SW480 (cell line): ENCODE results near the gene C2orf92.

Experiments
- DNase-seq: peaks from one replicate; pipeline ENCODE4 v3.0.0-alpha.2; 2016; ENCODE audit warnings: low spot score

C2orf92 gene

GRCh38 chr2:97714084-97714949 lies 44.8 kb downstream of the C2orf92 start:
- no peak for DNase-seq

DNA sequence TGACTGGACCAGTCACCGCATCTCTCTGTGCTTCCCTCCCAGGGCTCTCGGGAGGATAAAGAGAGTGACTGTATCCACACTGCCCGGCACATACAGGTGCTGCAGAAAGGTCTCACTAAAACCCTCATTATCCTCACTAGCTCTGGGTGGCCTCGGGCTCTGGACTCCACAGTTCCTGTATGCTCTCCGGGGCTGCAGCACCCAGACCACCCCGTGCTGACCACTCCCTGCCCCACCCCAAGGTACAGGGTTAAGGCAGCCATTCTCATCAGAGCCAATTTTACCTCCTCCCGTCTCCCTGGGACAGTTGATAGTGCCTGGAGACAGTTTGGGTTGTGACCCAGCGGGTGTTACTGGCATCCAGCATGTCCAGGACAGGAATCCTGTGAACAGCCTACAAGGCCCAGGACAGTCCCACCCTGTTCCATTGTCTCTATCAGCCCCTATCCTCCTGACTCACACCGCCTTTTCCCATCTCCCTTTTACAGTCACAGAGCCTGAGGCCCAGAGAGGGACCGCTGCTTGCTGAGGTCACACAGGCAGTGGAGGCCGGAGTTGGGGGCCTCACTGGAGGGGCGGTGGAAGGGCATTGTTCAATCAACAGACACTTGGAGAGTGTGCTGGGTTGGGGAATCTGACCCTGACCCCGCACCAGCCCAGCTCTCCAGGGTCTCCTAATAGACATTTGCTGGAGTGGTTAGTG lies 45.6 kb downstream of the C2orf92 start:
- no peak for DNase-seq

GRCh38 chr2:97715951-97716694 lies 46.6 kb downstream of the C2orf92 start:
- no peak for DNase-seq

DNA sequence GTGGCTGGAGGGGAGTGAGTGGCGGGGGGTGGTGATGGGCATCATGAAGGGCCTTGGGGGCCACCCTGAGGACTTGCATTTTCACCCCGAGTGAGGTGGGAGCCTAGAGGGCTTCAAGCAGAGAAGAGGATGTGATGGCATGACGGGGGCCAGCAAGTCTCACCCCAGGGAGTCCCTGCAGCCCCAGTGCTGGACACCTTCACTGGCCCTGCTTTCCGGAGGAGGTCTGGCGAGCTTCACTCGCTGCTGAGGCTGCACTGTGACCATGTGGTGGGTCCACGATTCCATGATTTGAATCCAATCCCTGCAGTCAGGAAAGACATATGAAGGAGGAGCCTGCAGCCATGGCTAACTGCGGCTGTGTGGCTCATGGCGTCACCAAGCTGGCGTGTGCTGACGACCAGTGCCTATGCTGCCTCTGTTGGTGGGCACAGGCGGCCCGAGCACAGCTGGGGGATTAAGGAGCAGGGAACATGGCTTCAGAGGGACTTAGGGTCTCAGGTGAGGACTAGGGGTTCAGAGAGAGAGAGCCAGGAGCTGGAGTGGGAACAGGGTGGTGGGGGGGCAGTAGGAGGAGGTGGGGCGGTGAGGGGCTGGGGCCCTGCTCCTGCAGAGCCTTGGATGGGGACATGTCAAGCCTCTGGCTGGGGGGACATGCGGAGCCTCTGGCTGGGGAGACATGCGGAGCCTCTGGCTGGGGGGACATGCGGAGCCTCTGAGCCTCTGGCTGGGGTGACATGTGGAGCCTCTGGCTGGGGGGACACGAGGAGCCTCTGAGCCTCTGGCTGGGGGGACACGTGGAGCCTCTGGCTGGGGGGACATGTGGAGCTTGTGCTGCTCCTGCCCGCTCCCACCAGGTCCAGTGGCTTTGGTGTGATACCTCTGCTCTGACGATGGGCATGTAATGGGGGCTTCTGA lies 47.4 kb downstream of the C2orf92 start:
- DNase-seq: no peak

DNA sequence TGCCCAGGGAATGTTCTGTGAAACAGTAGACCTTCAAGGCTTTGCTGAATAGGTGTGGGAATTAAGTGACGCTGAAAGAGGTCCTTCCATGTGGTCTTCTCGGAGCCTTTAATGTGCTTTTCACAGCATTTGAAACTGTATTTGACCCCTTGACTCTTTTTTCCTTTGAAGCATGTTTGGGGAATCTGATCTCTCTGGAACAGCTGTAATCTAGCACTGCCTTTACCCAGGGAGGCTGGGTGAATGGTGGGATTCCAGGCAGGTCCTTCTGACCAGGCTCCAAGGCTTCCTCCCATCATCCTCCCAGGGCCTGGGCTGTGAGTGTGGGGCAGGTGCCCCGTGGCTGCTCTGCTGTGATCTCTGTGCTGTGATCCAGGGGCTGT lies 48.1 kb downstream of the C2orf92 start:
- DNase-seq: no peak

GRCh38 chr2:97718051-97718882 lies 48.8 kb downstream of the C2orf92 start:
- DNase-seq: no peak

DNA sequence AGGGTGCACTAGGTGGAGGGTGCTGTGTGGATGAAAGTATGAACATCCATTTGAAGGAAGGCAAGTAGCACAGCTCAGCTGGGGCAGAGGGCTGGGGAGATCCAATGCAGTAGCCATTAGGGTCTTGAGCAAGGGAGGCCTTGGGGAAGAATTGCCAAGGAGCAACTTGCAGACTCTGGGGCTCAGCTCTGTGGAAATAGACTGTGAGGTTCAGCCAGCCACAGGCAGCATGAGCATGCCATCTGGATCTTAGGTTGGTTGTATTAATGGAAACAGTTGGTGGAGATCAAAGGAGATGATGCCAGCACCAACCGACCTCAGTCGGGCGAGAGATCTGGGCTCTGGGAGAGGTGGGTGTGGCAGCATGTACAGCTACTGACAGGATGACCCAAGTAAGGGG lies 49.4 kb downstream of the C2orf92 start:
- peak; percentile 67 for DNase-seq

DNA sequence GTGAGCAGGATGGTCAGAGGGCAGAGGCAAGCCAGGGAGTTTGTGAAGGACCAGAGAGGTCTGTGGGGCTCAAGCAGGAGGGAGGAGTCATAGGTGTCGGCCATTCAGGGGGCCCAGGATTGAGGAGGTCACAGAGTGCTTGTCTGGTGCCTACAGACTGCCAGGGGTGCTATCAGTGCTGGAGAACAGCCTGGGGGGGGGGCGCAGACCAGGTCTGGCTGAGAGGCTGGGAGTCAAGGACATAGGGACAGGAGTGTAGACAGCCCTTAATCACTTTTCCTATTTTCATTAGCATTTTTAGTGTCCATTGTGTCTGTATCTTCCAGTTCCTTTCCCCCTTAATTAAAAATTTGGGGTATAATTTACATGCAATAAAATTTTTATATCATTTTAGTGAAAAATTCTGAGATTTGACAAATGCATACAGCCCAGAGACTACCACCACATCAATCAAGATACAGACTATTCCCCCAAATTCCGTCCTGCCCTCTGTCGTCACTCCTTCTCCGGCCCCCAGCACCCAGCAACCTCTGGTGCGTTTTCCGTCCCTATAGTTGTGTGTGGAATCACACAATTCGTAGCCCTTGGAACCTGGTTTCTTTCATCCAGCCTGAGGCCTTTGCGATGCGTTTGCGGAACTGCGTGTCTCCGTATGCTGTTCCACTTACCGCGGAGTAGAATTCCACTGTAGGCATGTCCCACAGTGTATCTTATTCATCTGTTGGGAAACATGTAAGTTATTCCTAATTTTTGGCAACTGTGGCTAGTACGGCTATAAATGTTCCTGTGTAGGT lies 50.0 kb downstream of the C2orf92 start:
- no peak for DNase-seq

DNA sequence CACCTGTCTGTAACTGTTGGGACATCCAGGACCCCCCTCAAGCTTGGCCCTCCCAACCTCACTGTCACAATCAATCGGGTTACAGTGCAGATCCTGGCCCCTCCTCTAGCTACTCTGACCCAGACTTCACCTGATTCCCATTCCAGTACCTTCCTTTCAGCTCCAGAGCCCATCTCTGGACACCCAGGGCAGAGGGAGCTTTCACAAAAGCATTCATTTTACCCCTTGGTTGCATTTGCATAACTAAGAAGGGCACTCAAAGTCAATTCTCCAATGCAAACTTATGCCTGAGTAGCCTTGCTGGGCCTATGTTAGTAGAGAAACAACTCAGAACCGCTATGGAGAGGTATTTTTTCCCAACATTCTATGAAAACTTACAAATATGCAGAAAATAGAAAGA lies 51.2 kb downstream of the C2orf92 start:
- DNase-seq: no peak

DNA sequence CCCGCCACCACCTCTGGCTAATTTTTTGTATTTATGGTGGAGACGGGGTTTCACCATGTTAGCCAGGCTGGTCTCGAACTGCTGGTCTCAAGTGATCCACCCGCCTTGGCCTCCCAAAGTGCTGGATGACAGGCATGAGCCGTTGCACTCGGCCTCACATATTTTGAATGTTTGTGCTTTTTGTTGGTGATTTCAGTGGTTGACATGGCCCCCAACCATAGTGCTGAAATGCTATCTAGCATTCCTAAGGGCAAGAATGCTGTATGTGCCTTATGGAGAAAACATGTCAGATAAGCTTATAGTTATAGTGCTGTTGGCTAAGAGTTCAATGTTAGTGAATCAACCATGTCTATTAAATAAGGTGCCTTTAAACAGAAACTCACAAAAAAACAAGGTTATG lies 52.7 kb downstream of the C2orf92 start:
- DNase-seq: no peak

- DNase-seq: no peak
These were observed 53.9 kb downstream of the C2orf92 start for GRCh38 chr2:97723156-97724072.

GRCh38 chr2:97724073-97724410 lies 54.5 kb downstream of the C2orf92 start:
- no peak for DNase-seq

GRCh38 chr2:97724501-97724900 lies 55.0 kb downstream of the C2orf92 start:
- no peak for DNase-seq

- no peak for DNase-seq
These were observed 55.6 kb downstream of the C2orf92 start for GRCh38 chr2:97724946-97725688.

GRCh38 chr2:97726261-97727064 lies 57.0 kb downstream of the C2orf92 start:
- DNase-seq: no peak

- DNase-seq: no peak
These were observed 57.8 kb downstream of the C2orf92 start for GRCh38 chr2:97727296-97727695.

DNA sequence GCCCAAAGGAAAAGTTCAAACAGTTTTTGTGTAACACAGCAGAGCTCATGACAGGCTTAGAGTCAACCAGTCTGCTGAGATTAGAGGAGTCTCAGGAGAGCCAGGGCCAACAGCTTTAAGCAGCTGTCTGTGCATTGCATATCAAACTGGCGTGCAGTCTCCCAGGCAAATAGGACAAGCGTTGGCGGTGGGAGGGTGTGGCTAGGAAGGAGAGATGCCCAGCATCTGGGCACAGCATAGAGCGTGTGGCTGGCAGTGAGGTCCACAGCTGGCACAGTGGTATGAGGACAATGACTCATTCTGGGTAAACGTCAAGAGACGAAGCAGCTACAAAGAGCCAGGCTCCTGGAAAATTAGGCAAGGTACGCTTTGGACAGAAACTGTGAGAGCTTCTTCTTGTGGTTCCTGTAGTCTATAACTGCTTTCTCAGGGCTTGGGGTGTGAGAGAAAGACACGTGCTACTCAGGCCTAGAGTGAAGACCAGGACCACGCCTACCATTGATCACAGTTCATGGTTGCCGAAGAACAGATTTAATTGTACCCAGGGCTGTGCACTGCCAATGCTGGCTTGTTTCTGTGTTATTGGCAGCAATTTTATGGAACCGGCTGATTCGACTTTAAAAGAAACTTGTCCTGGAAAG lies 58.7 kb downstream of the C2orf92 start:
- peak; percentile 89 for DNase-seq
